Astrocyte of the cerebellum (primary cell): Measurements from ENCODE around the gene GPX6.

Experiments
- DNase-seq: peaks from one replicate; pipeline ENCODE4 v3.0.0-alpha.2; 2011; ENCODE audit warnings: low read depth
- H3K4me3 ChIP-seq: 2 replicates; pipeline ENCODE4 v1.5.1; 2011; ENCODE audit warnings: mild to moderate bottlenecking, low read depth, low read length, moderate library complexity
- in situ Hi-C: cut with HindIII; loops from 2 replicates; pipeline ENCODE4 v1.10.0; 2017; ENCODE audit warnings: low sequenced_read_pairs
- TF ChIP-seq, protein P1 (sequence below): IDR thresholded peaks from 2 replicates; pipeline ENCODE4 v1.5.1; 2012; ENCODE audit warnings: low read length, low read depth, moderate library complexity, mild to moderate bottlenecking; ENCODE audit errors: missing control alignments

Gene GPX6

GRCh38 chr6:28491984-28492317 is 23.6 kb downstream of the GPX6 start:
- TF ChIP-seq, protein P1, sequence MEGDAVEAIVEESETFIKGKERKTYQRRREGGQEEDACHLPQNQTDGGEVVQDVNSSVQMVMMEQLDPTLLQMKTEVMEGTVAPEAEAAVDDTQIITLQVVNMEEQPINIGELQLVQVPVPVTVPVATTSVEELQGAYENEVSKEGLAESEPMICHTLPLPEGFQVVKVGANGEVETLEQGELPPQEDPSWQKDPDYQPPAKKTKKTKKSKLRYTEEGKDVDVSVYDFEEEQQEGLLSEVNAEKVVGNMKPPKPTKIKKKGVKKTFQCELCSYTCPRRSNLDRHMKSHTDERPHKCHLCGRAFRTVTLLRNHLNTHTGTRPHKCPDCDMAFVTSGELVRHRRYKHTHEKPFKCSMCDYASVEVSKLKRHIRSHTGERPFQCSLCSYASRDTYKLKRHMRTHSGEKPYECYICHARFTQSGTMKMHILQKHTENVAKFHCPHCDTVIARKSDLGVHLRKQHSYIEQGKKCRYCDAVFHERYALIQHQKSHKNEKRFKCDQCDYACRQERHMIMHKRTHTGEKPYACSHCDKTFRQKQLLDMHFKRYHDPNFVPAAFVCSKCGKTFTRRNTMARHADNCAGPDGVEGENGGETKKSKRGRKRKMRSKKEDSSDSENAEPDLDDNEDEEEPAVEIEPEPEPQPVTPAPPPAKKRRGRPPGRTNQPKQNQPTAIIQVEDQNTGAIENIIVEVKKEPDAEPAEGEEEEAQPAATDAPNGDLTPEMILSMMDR = no peak

DNA sequence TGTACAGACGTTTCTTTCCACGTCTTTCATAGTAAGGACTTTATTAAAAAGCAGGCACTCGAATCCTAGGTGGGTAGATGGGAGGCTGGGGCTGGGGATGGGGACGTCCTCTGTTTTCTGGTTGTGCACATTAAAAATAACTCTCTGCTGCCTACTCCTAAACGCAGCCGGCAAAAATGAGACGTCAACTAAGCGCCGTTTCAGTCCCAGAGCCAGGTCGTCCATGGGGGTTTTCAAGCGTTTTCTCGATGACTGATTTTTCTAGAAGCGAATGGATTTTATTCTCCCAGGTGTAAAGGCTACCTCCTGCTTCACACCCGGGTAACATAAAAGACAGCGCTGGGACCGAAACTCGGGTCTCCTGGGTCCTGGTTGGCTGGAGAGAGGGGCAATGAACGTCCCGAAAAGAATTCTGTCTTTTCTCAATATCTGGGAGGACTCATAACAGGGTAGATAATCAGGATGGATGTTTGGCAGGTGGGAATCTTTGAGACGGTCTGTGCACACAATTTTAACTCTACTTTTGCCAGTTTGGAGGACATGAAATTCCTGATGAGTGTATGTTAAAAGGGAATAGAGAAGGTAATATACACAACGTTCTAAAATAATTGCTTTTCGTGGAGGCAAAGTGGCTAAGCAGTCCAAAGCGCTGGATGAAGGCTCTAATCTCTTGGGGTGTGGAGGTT is 25.2 kb downstream of the GPX6 start:
- no peak for DNase-seq
- H3K4me3 ChIP-seq = peak overlapping the region; percentile 54
- TF ChIP-seq, protein P1 = no peak
- in situ Hi-C loops = no loop called here

More at GRCh38 chr6:28491984-28492317, 23.6 kb downstream of the GPX6 start:
- in situ Hi-C loops = no loop called here
- no peak for DNase-seq
- no peak overlapping the region for H3K4me3 ChIP-seq

DNA sequence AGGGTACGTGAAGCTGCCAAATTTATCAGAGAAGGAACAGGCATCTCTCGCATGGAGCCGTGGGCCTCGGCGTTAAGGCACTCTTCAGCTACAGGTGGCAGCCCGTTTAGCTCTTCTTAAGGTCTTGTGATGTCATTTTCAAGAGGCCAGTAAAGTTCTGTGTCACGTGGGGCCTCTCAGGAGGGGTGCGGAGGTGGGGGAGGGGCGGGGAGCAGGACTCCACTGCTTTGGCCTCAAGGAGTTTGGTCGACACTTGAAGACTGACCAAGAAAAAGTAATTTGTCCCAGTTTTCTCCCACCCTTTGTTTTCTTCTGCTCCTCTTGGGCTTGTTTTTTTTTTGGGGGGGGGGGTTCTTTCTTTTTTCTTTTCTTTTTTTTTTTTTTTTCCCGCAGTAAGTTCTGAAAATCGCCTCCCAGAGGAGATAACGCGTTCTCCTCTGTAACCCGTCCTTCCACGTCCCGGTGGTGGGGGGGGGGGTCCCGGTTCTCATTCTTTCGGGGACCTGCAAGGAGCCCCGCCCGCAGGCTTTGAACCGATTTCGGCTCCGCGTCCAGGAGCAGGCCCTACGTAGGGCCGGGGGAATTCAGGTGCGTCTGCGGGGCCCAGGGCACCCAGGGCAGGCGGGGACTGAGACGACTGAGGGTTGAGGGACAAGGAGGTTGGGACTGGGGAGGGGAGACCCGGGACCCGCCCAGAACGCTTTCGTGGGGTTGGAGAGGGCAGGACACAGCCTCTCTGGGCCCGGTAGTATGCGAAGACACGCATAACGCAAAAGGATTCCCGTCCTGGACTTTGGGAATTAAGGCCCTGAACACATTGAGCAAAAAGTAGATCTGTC is 26.0 kb downstream of the GPX6 start:
- H3K4me3 ChIP-seq = peak overlapping the region; percentile 54
- DNase-seq = no peak
- TF ChIP-seq, protein P1 = no peak
- in situ Hi-C loops = no loop called here

- TF ChIP-seq, protein P1 = no peak
- in situ Hi-C loops = no loop called here
- DNase-seq = peak; percentile 13
- peak overlapping the region; percentile 54 for H3K4me3 ChIP-seq
Measured at GRCh38 chr6:28488916-28489365, 26.7 kb downstream of the GPX6 start.

DNA sequence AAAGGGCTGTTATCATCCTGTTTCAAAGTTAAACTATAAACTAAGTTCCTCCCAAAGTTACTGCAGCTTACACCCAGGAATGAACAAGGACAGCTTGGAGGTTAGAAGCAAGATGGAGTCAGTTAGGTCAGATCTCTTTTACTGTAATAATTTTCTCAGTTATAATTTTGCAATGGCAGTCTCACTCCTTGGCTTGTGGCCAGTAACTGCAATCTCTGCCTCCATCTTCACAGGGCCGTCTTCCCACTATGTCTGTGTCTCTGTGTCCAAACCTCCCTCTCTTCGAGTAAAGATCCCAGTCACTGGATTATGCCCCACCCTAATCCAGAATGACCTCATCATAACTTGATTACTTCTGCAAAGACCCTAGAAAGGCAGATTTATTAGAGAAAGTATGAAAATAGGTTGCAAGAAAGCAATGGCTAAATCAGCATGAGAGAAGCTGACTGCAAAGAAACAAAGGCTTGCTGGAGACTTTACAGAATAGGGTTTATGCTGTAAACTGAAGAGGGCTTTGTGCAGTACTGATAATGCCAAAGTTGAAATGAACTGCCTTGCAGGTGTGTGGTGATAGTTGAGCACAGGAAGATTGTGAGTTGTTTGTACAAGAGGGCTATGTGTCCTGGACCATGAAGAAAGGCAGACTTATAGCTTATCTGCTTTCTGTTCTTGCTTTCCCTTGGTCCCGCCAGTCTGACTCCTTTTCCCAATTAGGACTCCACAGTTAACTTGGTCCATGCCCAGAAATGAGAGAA is 28.4 kb downstream of the GPX6 start:
- no peak for DNase-seq
- TF ChIP-seq, protein P1 = no peak
- in situ Hi-C loops = no loop called here
- H3K4me3 ChIP-seq = no peak overlapping the region

- in situ Hi-C loops = no loop called here
- DNase-seq = no peak
- TF ChIP-seq, protein P1 = no peak
- no peak overlapping the region for H3K4me3 ChIP-seq
Measured at GRCh38 chr6:28486533-28486932, 29.1 kb downstream of the GPX6 start.
